GM12891 (cell line): ENCODE results near the gene MAP2K4.

Experiments used
- PAX5 ChIP-seq: IDR thresholded peaks from 2 replicates; pipeline ENCODE4 v1.6.1; 2011; ENCODE audit warnings: low read length, moderate library complexity, mild to moderate bottlenecking; ENCODE audit not compliant: insufficient read depth, severe bottlenecking
- SPI1 ChIP-seq: IDR thresholded peaks from 2 replicates; pipeline ENCODE4 v1.6.1; 2011; ENCODE audit warnings: low read depth, low read length, control low read depth

DNA sequence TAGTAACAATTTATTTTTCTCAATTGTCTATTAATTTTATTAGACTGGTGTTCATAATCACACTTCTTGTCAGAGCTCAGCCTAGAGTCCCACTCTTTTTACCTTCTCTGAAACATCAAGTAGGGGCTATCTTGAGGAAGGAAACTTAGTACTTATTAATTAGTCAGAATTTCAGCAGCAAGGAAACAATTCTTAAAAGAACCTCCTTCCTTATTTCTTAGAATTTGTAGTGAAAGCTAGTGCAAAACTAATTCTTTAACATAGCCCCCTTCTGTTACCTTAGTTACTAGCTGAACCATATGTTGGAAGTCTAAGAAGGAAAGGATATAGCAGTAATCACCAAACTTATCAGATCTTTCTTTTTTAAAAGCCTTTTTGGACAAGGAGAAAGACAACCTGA is 35.2 kb downstream of the MAP2K4 start:
- no peak for TF ChIP-seq SPI1
- no peak for TF ChIP-seq PAX5
